ENCODE data around the gene ODAPH. TPM values are rescaled to one million over a fixed set of nuclear protein-coding genes. Genes with fewer than 3 reads are reported as not detected.

The ODAPH gene
- total RNA-seq, 1 experiment from 2014 or later: 0.24 TPM

DNA sequence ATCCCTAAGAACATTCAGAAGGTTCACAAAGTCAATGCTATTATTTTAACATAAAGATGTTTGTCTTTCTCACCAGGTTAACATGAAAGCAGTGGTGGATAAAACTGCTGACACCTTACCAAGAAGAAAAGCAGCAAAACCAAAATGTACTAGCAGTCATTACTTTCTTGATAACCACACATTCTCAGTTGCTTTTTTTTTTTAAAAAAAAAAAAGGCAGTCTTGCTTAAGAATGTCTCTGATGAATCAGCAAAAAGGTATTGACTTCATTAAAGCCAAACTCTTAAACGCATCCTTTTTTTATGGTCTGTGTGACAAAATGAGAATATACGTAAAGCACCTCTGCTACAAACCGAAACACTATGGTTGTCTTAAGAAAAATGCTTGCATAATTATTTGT lies 42.5 kb downstream of the ODAPH start:
- no peak overlapping the region for H3K4me2 ChIP-seq
- H3K9me2 ChIP-seq (ENCODE audit: insufficient read depth): no peaks in the 10 kb centered on the region
- H3K4me3 ChIP-seq: no peak overlapping the region
- H2AFZ ChIP-seq: no peak overlapping the region
- H4K20me1 ChIP-seq (ENCODE audit: insufficient read depth): no peaks in the 10 kb centered on the region
- ChIA-PET CTCF (no interaction called here), POLR2A (ENCODE audit: unreplicated experiment) (no interaction called here)
- no peaks in the 10 kb centered on the region for H3K27me3 ChIP-seq (ENCODE audit: insufficient read depth, low read depth)
- no peaks in the 10 kb centered on the region for H3F3A ChIP-seq (ENCODE audit: insufficient read depth, low read depth)
- no peak overlapping the region for H3K27ac ChIP-seq
- no peaks in the 10 kb centered on the region for H3K9me3 ChIP-seq (ENCODE audit: insufficient read depth, low read depth)
- peak in 1 of 2 experiments; percentile 48 for DNase-seq
- intact Hi-C loops (cut with micrococcal nuclease; ENCODE audit: unreplicated experiment): no loop called here
- no TSS peak for BruUV-seq (replicated peaks)
- no peak for TF ChIP-seq EZH2 (IDR thresholded peaks at IDR 0.05; ENCODE audit: low read depth)
- TF ChIP-seq, protein P1, sequence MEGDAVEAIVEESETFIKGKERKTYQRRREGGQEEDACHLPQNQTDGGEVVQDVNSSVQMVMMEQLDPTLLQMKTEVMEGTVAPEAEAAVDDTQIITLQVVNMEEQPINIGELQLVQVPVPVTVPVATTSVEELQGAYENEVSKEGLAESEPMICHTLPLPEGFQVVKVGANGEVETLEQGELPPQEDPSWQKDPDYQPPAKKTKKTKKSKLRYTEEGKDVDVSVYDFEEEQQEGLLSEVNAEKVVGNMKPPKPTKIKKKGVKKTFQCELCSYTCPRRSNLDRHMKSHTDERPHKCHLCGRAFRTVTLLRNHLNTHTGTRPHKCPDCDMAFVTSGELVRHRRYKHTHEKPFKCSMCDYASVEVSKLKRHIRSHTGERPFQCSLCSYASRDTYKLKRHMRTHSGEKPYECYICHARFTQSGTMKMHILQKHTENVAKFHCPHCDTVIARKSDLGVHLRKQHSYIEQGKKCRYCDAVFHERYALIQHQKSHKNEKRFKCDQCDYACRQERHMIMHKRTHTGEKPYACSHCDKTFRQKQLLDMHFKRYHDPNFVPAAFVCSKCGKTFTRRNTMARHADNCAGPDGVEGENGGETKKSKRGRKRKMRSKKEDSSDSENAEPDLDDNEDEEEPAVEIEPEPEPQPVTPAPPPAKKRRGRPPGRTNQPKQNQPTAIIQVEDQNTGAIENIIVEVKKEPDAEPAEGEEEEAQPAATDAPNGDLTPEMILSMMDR (conservative IDR thresholded peaks at IDR 0.05): no peak
- no peaks in the 10 kb centered on the region for H3K4me1 ChIP-seq (replicated peaks; ENCODE audit: insufficient read depth)
- no peaks in the 10 kb centered on the region for H3K79me2 ChIP-seq (ENCODE audit: low read depth)
- H3K36me3 ChIP-seq (ENCODE audit: low read depth): no peaks in the 10 kb centered on the region

DNA sequence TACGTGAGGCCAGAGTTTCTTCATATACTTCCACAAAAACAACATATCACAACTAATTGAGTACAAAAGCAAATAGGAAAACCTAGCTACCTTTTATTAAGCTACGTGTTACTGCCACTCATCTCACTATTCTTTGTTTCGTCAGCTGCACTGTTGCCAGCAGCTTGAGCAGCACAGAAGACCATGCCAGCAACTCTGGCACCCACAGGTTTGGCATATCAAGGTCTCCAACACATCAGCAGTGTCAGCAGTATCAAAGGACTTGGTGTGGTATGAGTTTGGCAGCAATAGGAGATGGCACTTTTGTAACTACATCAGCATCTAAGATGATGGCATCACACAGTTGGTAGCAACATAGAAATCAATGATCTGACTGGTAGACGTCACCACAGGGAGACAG lies 43.8 kb downstream of the ODAPH start:
- H4K20me1 ChIP-seq (ENCODE audit: insufficient read depth): no peaks in the 10 kb centered on the region
- ChIA-PET POLR2A (ENCODE audit: unreplicated experiment) (no interaction called here), CTCF (no interaction called here)

GRCh38 chr4:75605928-75606327 lies 50.1 kb downstream of the ODAPH start:
- no peak overlapping the region for H3K4me3 ChIP-seq
- no peaks in the 10 kb centered on the region for H3K36me3 ChIP-seq (ENCODE audit: low read depth)
- intact Hi-C loops (cut with micrococcal nuclease; ENCODE audit: unreplicated experiment): no loop called here
- H3K27ac ChIP-seq: no peak overlapping the region
- H4K20me1 ChIP-seq (ENCODE audit: insufficient read depth): no peaks in the 10 kb centered on the region
- no peaks in the 10 kb centered on the region for H3F3A ChIP-seq (ENCODE audit: insufficient read depth, low read depth)
- ChIA-PET POLR2A (ENCODE audit: unreplicated experiment) (no interaction called here), CTCF (no interaction called here)
- H3K27me3 ChIP-seq (ENCODE audit: insufficient read depth, low read depth): no peaks in the 10 kb centered on the region
- no peaks in the 10 kb centered on the region for H3K9me2 ChIP-seq (ENCODE audit: insufficient read depth)
- no peak for DNase-seq
- H2AFZ ChIP-seq: no peak overlapping the region
- H3K4me2 ChIP-seq: no peak overlapping the region
- no peaks in the 10 kb centered on the region for H3K79me2 ChIP-seq (ENCODE audit: low read depth)
- no peak for TF ChIP-seq EZH2 (IDR thresholded peaks at IDR 0.05; ENCODE audit: low read depth)
- no TSS peak for BruUV-seq (replicated peaks)
- H3K4me1 ChIP-seq (replicated peaks; ENCODE audit: insufficient read depth): no peaks in the 10 kb centered on the region
- H3K9me3 ChIP-seq (ENCODE audit: insufficient read depth, low read depth): no peaks in the 10 kb centered on the region

More for the DNA sequence above, 43.8 kb downstream of the ODAPH start:
- Histone ChIP-seq H3K4me3 (no peak overlapping the region), H3F3A (ENCODE audit: insufficient read depth, low read depth) (no peaks in the 10 kb centered on the region), H3K36me3 (ENCODE audit: low read depth) (no peaks in the 10 kb centered on the region), H3K9me3 (ENCODE audit: insufficient read depth, low read depth) (no peaks in the 10 kb centered on the region), H3K4me2 (no peak overlapping the region), H3K27ac (no peak overlapping the region), H2AFZ (no peak overlapping the region), H3K79me2 (ENCODE audit: low read depth) (no peaks in the 10 kb centered on the region), H3K4me1 (replicated peaks; ENCODE audit: insufficient read depth) (no peaks in the 10 kb centered on the region), H3K27me3 (ENCODE audit: insufficient read depth, low read depth) (no peaks in the 10 kb centered on the region), H3K9me2 (ENCODE audit: insufficient read depth) (no peaks in the 10 kb centered on the region)
- no peak for DNase-seq
- intact Hi-C loops (cut with micrococcal nuclease; ENCODE audit: unreplicated experiment): no loop called here
- no TSS peak for BruUV-seq (replicated peaks)
- TF ChIP-seq, protein P1 (conservative IDR thresholded peaks at IDR 0.05): no peak
- no peak for TF ChIP-seq EZH2 (IDR thresholded peaks at IDR 0.05; ENCODE audit: low read depth)

GRCh38 chr4:75612306-75612705 lies 56.4 kb downstream of the ODAPH start:
- DNase-seq: no peak

More at GRCh38 chr4:75612306-75612705, 56.4 kb downstream of the ODAPH start:
- H4K20me1 ChIP-seq (ENCODE audit: insufficient read depth): no peaks in the 10 kb centered on the region
- H2AFZ ChIP-seq: no peak overlapping the region
- no peaks in the 10 kb centered on the region for H3K4me1 ChIP-seq (replicated peaks; ENCODE audit: insufficient read depth)
- no peaks in the 10 kb centered on the region for H3K9me2 ChIP-seq (ENCODE audit: insufficient read depth)
- ChIA-PET CTCF (no interaction called here), POLR2A (ENCODE audit: unreplicated experiment) (no interaction called here)
- H3K4me3 ChIP-seq: no peak overlapping the region
- H3K36me3 ChIP-seq (ENCODE audit: low read depth): no peaks in the 10 kb centered on the region
- no peaks in the 10 kb centered on the region for H3F3A ChIP-seq (ENCODE audit: insufficient read depth, low read depth)
- no peaks in the 10 kb centered on the region for H3K79me2 ChIP-seq (ENCODE audit: low read depth)
- no peak overlapping the region for H3K27ac ChIP-seq
- no TSS peak for BruUV-seq (replicated peaks)
- no peak overlapping the region for H3K4me2 ChIP-seq
- no peaks in the 10 kb centered on the region for H3K27me3 ChIP-seq (ENCODE audit: insufficient read depth, low read depth)
- intact Hi-C loops (cut with micrococcal nuclease; ENCODE audit: unreplicated experiment): no loop called here
- TF ChIP-seq, protein P1 (conservative IDR thresholded peaks at IDR 0.05): no peak
- no peaks in the 10 kb centered on the region for H3K9me3 ChIP-seq (ENCODE audit: insufficient read depth, low read depth)
